ENCODE results near the gene THSD7A.

The THSD7A gene

DNA sequence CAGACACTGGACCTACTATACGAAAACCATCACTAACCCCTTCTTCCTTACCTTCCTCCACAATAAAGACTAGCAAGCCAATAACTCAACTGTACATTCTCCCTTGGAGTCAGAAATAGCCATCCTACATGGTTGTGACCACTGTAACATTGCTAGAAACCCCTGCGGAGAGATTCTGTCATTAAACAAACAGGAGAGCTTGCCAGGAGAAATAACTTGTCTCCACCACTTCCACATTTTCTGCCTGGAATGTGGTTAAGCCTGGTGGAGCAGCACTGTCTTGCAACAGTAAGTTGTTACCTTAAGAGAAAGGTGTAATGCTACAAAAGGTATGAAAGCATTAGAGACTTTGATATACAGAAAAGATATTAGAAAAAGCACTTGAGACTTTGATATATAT is 45.8 kb downstream of the THSD7A start:
- Mint-ChIP-seq H3K4me1 (no peaks in the 10 kb centered on the region), H3K9me3 (no peaks in the 10 kb centered on the region), H3K4me3 (no peak overlapping the region), H3K27ac (no peak overlapping the region), H3K27me3 (no peaks in the 10 kb centered on the region), H3K36me3 (ENCODE audit: low read depth) (no peaks in the 10 kb centered on the region)
- DNase-seq (no peak), ATAC-seq (no peak)

DNA sequence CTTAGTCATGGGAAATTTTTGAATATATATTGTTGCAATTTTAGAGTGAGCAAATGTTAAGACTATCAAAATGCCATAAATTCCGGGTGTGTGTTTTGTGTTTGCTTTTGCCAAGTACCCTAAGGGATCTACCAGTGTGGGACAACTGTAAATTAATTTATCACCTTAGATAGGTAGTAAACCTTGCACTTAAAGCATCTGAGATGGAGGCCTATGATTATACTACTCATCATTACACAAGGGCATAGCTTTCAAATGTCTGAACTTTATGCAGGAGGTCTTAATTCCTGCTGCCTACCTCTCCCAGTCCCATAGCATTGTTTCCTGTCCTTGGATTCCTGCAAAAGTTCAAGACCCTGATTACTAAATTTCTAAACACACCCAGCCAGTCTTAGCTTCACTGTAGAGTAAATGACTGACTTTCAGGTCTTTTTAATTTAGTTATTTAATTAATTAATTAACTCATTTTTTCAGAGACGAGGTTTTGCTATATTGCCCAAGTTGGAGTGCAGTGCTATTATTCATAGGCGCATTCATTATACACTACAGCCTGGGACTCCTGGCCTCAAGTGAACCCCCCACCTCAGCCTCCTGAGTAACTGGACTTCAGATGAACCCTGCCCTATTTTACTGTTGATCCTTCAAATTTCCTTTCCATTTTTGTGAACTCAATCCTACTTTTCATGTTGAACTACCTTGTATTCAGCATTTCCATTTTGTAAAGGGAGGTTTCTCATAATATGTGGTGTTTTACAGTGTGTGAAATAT is 47.0 kb downstream of the THSD7A start:
- DNase-seq (no peak), ATAC-seq (no peak)
- Mint-ChIP-seq H3K4me3 (no peak overlapping the region), H3K4me1 (no peaks in the 10 kb centered on the region), H3K27ac (no peak overlapping the region), H3K36me3 (ENCODE audit: low read depth) (no peaks in the 10 kb centered on the region), H3K9me3 (no peaks in the 10 kb centered on the region), H3K27me3 (no peaks in the 10 kb centered on the region)

DNA sequence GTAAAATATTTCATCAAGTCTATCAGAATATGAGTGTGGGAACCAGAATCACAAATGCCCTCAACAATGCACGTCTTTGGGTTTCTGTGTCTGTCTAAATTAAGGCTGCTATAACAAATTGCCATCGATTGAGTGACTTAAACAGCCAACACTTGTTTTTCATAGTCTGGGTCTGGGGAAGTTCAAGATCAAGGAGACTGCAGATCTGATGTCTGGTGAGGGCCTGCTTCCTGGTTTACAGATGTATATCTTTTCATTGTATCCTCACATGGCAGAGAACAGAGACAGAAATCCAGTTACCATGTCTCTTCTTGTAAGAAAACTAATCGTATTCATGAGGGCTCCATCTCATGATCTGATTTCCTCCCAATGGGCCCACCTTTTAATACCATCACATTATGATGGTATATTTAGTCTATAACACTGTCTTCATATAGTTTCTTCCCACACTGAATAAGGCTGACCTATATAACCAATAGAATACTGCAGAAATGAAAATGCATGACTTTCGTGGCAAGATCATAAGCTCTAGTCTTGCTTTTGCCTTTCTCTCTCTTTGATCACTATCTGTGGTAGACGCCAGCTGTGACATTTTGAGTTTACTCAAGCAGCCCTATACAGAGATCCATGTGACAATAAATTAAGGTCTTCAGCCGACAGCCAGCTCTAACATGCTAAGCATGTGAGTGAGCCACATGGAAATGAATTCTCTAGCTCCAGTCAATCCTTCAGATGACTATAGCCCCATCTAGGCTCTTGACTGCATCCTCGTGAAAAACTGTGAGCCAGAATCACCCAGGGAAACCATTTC is 51.9 kb downstream of the THSD7A start:
- no peak overlapping the region for H3K4me3 Mint-ChIP-seq
- no peaks in the 10 kb centered on the region for H3K4me1 Mint-ChIP-seq
- DNase-seq (no peak), ATAC-seq (no peak)
- H3K27me3 Mint-ChIP-seq, result no peaks in the 10 kb centered on the region
- no peaks in the 10 kb centered on the region for H3K36me3 Mint-ChIP-seq (ENCODE audit: low read depth)
- no peak overlapping the region for H3K27ac Mint-ChIP-seq
- peaks cover 3% of the 10 kb centered on the region for H3K9me3 Mint-ChIP-seq

DNA sequence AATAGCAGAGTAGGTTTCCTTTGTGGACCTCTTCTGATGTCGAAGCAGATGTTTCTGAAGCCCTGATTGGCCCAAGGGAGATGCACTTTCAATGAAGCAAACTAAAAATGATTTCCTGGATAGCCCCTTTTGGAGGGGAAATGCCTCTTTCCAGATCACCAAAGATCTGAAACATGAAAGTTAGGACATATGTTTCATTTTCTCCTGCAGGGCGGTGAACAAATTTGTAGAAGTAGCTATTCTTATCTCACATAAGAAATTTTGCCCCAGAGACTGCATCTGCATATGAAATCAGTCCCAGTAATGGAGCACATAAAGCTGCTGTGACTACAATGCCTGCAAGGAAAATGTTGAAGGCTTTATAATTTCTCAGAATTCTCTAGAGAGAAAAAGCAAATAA is 56.0 kb downstream of the THSD7A start:
- DNase-seq, result no peak
- Mint-ChIP-seq H3K4me1 (no peaks in the 10 kb centered on the region), H3K36me3 (ENCODE audit: low read depth) (no peaks in the 10 kb centered on the region), H3K27me3 (no peaks in the 10 kb centered on the region), H3K4me3 (no peak overlapping the region), H3K9me3 (peaks cover 8% of the 10 kb centered on the region), H3K27ac (no peak overlapping the region)
- no peak for ATAC-seq

DNA sequence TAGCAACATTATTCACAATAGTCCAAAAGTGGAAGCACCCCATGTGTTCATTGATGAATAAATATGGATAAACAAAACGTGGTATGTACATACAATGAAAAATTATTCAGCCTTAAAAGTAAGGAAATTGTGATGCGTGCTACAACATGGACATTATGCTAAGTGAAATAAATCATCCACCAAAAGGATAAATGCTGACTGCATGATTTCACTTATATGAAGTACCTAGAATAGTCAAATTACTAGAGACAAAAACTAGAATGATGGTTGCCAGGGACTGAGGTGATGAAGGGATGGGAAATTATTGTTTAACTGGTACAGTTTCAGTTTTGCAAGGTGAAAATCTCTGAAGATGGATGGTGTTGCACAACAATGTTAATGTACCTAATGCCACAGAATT is 56.6 kb downstream of the THSD7A start:
- DNase-seq (no peak), ATAC-seq (no peak)
- Mint-ChIP-seq H3K4me1 (no peaks in the 10 kb centered on the region), H3K9me3 (peaks cover 8% of the 10 kb centered on the region), H3K27me3 (no peaks in the 10 kb centered on the region), H3K36me3 (ENCODE audit: low read depth) (no peaks in the 10 kb centered on the region), H3K4me3 (no peak overlapping the region), H3K27ac (no peak overlapping the region)

DNA sequence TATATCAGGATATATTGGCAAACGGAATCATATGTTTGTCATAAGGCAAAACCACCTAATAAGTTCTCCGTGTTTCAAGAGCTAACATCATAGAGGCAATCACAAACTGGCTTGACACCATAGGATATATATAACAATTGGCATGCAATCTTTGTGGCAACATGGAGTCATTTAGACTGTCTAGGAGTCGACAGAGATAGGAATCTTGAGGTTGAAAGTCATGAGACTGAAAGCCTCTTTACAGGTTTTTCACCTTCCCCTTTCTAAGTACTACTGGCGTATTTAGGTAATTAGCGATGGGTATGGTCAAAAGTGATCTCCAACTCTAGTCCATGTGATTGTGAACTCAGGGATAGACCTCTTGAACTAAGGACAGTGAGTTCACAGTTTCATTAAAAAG is 63.7 kb downstream of the THSD7A start:
- ATAC-seq, result no peak
- DNase-seq, result no peak
- Mint-ChIP-seq H3K4me1 (no peaks in the 10 kb centered on the region), H3K9me3 (peaks cover 4% of the 10 kb centered on the region), H3K27ac (no peak overlapping the region), H3K27me3 (no peaks in the 10 kb centered on the region), H3K36me3 (ENCODE audit: low read depth) (no peaks in the 10 kb centered on the region), H3K4me3 (no peak overlapping the region)

DNA sequence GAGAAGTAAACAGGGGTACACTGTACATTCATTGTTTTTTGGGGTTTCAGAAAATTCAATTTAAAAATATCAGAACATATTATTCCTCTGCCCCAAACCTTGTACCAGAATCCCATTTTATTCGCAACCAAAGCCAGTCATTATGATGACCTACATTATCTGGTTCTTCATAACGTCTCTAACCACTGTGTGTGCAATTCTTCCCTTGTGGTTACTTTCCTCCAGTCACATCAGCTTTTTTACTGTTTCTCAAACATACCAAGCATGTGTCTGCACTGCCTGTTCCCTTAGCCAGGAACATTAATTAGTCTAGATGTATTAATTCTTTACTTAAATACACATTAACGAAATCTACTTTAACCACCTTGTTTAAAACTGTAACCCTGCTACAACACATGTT is 64.8 kb downstream of the THSD7A start:
- H3K27me3 Mint-ChIP-seq, result no peaks in the 10 kb centered on the region

DNA sequence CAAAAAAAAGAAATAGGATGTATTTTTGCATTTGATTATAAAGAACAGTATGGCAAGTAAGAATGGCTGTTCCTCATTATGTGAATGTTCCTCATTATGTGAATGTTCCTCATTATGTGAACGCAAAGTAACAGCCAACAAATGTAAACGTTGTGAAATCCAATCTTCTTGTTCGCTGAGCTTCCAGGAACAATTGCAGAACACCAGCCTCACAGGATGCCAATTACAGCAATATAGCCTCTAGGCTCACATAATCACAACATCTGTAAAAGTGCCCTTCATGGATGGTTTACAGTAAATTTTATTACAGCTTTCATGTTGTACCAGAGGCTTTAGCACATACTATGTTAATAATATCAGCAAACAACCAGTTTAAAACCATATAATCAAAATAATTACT is 71.6 kb downstream of the THSD7A start:
- Mint-ChIP-seq H3K27ac (no peak overlapping the region), H3K4me3 (no peak overlapping the region), H3K9me3 (no peaks in the 10 kb centered on the region), H3K4me1 (no peaks in the 10 kb centered on the region), H3K27me3 (no peaks in the 10 kb centered on the region), H3K36me3 (ENCODE audit: low read depth) (no peaks in the 10 kb centered on the region)
- DNase-seq (no peak), ATAC-seq (no peak)

More for the DNA sequence above, 64.8 kb downstream of the THSD7A start:
- no peak overlapping the region for H3K4me3 Mint-ChIP-seq
- ATAC-seq (no peak), DNase-seq (no peak)
- H3K27ac Mint-ChIP-seq, result no peak overlapping the region
- no peaks in the 10 kb centered on the region for H3K36me3 Mint-ChIP-seq (ENCODE audit: low read depth)
- no peaks in the 10 kb centered on the region for H3K4me1 Mint-ChIP-seq
- H3K9me3 Mint-ChIP-seq, result peaks cover 4% of the 10 kb centered on the region

DNA sequence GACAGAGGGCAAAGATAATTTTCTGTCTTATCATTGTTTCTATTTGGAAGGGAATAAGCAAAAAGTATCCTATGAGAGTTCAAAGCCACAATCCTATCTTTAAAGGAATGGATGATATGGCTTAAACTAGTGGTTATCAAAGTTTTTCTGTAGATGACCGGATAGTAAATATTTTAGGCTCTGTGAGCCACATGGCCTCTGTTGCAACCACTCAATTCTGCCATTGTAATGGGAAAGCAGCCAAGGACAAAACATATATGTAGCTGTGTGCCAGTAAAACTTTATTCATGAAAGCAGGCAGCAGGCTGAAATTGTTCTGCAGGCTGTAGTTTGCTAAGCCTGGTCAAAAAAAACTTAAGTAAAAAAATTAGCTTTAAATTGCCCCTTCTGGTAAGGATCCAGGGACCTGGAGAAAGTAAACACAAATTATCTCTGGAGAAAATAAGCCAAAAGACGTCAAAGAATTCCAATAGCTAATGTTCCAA is 73.3 kb downstream of the THSD7A start:
- Mint-ChIP-seq H3K4me1 (no peaks in the 10 kb centered on the region), H3K4me3 (no peak overlapping the region), H3K9me3 (no peaks in the 10 kb centered on the region), H3K27ac (no peak overlapping the region), H3K36me3 (ENCODE audit: low read depth) (no peaks in the 10 kb centered on the region), H3K27me3 (no peaks in the 10 kb centered on the region)
- DNase-seq (no peak), ATAC-seq (no peak)

DNA sequence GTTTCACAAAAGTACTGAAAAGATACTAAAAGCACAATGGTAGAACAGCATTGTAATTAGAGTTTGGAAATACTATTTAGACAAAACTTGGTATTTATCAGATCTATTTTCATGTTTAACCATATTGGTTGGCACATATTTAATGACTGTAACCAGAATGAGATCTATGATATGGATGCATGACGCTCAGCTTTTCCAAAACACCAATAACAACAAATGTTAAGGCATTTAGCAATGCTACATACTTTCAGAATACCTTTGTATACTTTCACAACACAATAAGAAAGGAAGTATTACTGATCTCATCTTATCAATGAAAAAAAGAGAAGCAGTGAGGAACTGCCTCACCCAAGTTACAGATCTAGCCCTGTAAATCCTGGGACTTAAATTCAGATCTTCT is 74.8 kb downstream of the THSD7A start:
- H3K36me3 Mint-ChIP-seq (ENCODE audit: low read depth), result no peaks in the 10 kb centered on the region
- DNase-seq, result no peak
- ATAC-seq, result no peak

DNA sequence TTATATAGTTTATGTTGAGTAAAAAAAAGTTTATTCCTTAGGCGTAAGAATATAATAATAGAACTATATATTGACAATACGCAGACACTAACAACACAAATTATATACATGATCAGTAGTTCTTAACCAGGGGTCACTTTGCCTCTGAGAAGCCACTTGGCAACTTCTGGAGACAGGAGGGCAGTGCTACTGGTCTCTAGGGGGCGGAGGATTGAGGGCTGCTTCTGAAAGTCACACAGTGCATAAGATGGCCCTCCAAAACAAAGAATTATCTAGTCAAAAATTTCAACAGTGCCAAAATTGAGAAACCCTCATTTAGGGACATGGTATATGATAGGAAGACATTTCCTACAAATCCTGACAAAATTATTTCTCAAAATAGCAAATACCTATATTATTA is 77.1 kb downstream of the THSD7A start:
- ATAC-seq (no peak), DNase-seq (no peak)
- Mint-ChIP-seq H3K4me3 (no peak overlapping the region), H3K27ac (no peak overlapping the region), H3K4me1 (no peaks in the 10 kb centered on the region), H3K36me3 (ENCODE audit: low read depth) (no peaks in the 10 kb centered on the region), H3K9me3 (no peaks in the 10 kb centered on the region), H3K27me3 (no peaks in the 10 kb centered on the region)

More for the DNA sequence above, 74.8 kb downstream of the THSD7A start:
- H3K27me3 Mint-ChIP-seq, result no peaks in the 10 kb centered on the region
- H3K4me3 Mint-ChIP-seq, result no peak overlapping the region
- no peaks in the 10 kb centered on the region for H3K9me3 Mint-ChIP-seq
- no peaks in the 10 kb centered on the region for H3K4me1 Mint-ChIP-seq
- H3K27ac Mint-ChIP-seq, result no peak overlapping the region

DNA sequence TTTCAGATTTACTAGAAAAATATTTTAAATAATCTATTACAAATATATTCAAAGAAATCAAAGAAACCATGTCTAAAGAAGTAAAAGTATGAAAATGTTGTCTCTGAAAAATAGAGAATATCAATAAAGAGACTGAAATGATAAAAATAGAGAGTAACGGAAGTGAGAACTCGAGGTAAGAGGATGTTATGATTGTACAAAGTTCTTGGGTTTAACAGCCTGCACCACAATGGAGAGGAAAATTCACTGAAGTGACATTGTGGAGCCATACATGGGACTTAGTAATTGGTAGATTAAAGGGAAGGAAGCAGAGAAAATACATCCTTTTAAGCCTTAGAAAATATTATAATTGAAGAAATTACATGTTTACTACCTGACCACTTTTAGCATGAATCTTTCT is 77.9 kb downstream of the THSD7A start:
- DNase-seq (no peak), ATAC-seq (no peak)
- H3K27me3 Mint-ChIP-seq, result no peaks in the 10 kb centered on the region
- no peak overlapping the region for H3K27ac Mint-ChIP-seq
- H3K36me3 Mint-ChIP-seq (ENCODE audit: low read depth), result no peaks in the 10 kb centered on the region
- no peaks in the 10 kb centered on the region for H3K9me3 Mint-ChIP-seq
- H3K4me1 Mint-ChIP-seq, result no peaks in the 10 kb centered on the region
- no peak overlapping the region for H3K4me3 Mint-ChIP-seq

DNA sequence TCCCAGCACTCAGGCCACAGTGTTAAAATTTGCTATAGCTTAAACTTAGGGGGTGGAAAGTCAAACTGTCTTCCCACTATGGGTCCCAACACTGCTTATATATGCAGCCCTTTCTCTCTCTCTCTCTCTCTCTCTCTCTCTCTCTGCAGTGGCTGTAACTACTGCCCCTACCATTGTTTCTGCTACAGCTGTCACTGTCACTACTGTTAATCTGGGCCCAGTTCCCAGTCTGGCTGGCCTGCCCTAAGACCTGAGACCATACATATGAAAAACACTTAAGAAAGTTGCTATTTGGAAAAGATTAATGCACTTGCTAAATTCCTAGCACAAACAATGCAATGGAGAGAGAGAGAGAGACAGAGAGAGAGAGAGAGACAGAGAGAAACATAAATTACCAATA is 78.6 kb downstream of the THSD7A start:
- DNase-seq (no peak), ATAC-seq (no peak)
- Mint-ChIP-seq H3K4me3 (no peak overlapping the region), H3K27ac (no peak overlapping the region), H3K9me3 (no peaks in the 10 kb centered on the region), H3K36me3 (ENCODE audit: low read depth) (no peaks in the 10 kb centered on the region), H3K27me3 (no peaks in the 10 kb centered on the region), H3K4me1 (no peaks in the 10 kb centered on the region)

DNA sequence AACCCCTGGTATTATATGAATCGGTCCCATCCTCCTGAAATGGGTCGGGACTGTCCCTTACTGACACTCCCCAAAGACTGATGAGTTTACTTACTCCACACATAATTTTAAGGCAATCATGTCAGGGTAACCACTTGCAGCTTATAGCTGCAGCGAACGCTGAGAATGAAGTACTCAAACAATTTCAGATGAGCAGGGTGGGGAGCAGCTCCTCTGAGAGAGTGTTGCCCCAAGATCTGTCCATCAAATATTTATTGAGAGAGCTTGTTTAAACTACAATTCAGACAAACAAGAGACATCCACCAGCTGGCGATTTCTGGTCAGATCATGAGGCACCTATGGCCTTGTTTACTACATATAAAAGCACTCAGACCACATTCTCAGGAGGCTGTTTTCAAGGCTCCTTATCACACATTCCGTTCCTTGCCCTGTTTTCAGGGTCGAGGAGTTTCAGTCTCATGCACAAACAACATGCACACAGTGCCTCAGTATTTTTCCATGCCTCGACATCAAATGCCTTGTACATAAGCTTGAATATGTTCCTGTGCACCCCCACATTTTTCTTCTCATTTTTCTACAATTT is 80.1 kb downstream of the THSD7A start:
- DNase-seq (no peak), ATAC-seq (no peak)
- Mint-ChIP-seq H3K36me3 (ENCODE audit: low read depth) (no peaks in the 10 kb centered on the region), H3K4me1 (no peaks in the 10 kb centered on the region), H3K27ac (no peak overlapping the region), H3K27me3 (no peaks in the 10 kb centered on the region), H3K4me3 (no peak overlapping the region), H3K9me3 (no peaks in the 10 kb centered on the region)

DNA sequence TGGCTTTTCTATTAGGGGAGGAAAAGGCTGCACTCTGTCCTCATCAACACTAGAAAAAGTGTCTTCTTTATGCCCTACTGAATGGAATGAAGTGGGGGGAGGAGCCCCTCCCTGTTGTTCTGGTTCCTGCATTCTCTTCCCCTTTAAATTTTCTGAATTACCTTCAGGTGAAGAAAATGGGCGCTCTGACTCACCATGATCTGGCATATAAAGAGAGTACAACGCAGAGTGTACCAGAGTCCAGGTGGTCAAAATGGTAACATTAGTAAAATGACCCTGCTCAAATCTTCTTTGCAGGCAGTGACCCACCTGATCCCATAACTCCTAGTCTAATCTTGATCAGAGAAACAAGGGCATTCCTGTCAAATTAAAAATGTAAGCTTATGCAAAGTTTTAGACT is 80.7 kb downstream of the THSD7A start:
- no peak overlapping the region for H3K4me3 Mint-ChIP-seq
- H3K4me1 Mint-ChIP-seq, result no peaks in the 10 kb centered on the region
- H3K9me3 Mint-ChIP-seq, result no peaks in the 10 kb centered on the region
- DNase-seq, result no peak
- H3K36me3 Mint-ChIP-seq (ENCODE audit: low read depth), result no peaks in the 10 kb centered on the region
- no peaks in the 10 kb centered on the region for H3K27me3 Mint-ChIP-seq
- no peak overlapping the region for H3K27ac Mint-ChIP-seq
- ATAC-seq, result no peak

Measured in activated naive CD8-positive, alpha-beta T cell treated with anti-CD3 and anti-CD28 coated beads, Interleukin-2, amount 50 U/mL, for 24 hours (primary cell).